ENCODE results near the gene SCG3.
A peak's percentile ranks its signal among the peaks of the same experiment; 100 is the strongest.

SCG3 gene

DNA sequence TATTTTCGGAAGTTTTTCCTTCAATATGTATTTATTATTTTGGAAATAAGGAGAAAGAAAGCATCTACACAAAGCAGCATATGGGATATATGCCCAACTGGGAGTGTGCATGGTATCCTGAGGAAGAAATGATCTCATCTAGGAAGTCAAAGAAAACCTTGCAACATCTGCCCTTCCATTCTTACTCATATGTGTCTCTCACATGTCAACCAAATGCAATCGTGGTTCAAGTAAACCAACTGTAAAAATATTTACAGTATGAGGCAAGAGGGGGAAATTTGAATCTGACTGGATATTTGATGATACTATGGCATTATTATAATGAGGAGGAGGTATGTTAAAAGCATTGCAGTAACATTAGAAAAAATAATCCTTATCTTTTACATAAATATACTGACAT, 3.2 kb upstream of the SCG3 start:
- no peak for DNase-seq (ENCODE audit: low read depth in 2 of 2)

GRCh38 chr15:51680321-51680720, 982 bp upstream of the SCG3 start:
- no peak for DNase-seq (ENCODE audit: low read depth in 2 of 2)

- no peak for DNase-seq (ENCODE audit: low read depth in 2 of 2)
Observed at GRCh38 chr15:51687565-51687964, 6.3 kb downstream of the SCG3 start.

DNA sequence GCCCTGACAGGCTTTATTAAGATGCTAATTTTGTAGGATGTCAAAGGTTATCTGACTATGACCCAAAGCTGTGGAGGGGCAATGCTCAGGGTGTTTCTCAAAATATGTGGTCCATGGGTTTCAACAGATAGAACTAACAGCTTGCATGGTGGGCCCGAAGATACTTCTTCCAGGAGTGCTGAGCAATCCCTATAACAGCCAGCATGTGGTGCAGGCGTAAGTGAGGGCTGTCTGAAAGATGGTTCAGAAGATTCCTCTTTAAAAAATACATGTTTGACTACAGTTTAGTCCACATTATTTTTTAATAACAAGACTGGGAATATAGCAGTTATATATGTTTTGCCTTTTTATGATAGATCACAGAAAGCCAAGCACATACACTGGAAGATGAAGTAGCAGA, 7.6 kb downstream of the SCG3 start:
- no peak for DNase-seq (ENCODE audit: low read depth in 2 of 2)

GRCh38 chr15:51692154-51692553, 10.9 kb downstream of the SCG3 start:
- no peak for DNase-seq (ENCODE audit: low read depth in 2 of 2)

DNA sequence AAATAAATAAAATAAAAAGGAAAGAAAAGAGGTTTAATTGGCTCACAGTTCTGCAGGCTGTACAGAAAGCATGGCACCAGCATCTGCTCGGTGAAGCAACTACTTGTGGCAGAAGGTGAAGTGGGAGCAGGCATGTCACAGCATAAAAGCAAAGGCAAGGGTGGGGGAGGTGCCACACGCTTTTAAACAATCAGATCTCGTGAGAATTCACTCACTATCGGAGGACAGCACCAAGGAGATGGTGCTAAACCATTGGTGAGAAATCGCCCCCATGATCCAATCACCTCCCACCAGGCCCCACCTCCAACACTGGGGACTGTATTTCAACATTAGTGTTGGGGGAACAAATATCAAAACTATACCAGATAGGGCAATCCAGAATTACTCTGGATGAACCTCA, 15.3 kb downstream of the SCG3 start:
- DNase-seq (ENCODE audit: low read depth in 2 of 2) = no peak

DNA sequence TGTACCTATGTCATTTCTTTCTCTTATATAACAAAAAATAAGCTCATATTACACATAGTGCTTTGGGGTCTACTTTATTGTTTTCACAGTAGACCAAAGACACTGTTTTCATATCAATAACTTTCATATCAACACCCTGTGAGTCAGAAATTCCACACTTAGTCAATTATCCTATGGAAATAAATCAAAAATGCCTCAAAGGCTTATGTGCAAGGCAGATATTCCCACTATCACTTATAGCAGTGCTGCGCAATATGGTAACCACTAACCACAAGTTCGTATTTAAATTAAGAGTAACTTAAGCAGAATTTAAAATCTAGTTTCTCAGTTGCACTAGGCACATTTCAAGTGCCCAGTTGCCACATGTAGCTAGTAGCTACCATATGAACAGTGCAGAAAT, 15.9 kb downstream of the SCG3 start:
- DNase-seq (ENCODE audit: low read depth in 2 of 2) = no peak

GRCh38 chr15:51699373-51699772, 18.1 kb downstream of the SCG3 start:
- DNase-seq (ENCODE audit: low read depth in 2 of 2) = no peak

DNA sequence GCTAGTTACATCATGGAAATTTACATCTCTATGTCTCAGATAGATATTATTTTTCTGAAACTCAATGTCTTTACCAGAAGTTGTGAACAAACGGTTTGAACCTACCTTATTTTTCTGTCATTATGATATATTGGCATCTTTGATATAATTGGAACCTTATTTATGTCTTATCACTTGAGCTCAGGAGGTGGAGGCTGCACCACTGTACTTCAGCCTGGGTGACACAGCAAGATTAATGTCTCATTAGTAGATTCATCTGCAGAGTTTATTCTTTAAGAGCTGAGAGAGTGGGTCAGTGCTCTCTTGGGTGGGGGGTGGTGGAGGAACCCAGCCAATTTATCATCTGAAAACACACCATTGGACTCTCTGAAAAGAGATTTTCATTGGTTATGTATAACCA, 21.4 kb downstream of the SCG3 start:
- DNase-seq (ENCODE audit: low read depth in 2 of 2) = no peak

DNA sequence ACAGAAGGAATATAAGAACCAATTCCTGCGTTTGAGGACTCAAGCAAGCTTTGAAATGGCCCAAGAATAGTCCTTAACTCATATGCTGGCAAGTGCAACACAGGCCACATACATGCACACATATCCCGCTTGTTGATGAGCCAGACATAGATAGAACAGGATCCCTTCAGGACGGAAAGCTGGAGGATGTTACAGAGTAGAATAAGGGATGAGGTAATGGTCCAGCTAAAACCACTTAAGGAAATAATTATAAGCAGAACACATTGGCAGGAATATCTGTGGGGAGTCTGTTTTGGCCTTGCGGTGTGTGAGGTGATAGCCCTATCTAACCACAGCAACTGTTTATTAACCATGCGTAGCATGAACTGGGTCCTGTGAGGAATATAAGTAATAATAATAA, 25.0 kb downstream of the SCG3 start:
- peak; percentile 21 to 29 for DNase-seq (ENCODE audit: low read depth in 2 of 2)

DNA sequence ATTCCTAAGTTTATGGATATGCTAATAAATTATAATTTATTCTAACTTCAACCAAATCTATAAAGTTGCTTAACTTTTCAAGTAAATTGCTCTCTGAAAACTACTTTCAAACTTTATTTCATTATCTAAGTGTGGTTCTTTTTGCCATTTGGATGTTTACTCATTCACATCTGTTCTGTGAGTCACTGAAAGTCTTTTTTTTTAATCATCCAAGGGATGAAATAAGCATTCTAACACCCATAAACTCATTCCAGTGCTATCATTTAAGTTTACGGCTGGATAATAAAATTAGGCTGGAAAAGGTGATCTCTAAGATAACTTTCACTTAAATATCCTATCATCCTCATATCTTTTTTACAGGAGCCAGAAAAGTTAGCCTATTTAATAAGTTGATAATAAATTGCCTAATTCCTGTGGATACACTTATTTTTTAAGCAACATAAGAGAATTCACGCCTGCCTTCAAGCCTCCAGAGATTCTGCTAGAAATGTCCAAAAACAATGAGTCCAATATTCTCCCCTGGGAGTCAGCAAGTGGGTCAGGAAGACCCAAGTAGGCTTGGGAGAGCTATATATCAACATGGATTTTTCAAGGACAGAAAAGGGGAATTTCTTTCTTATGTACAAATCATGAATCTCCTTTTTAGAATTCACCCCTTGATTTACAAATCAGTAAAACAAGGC, 25.8 kb downstream of the SCG3 start:
- no peak for DNase-seq (ENCODE audit: low read depth in 2 of 2)

- DNase-seq (ENCODE audit: low read depth in 2 of 2) = no peak
Observed at GRCh38 chr15:51708013-51708412, 26.7 kb downstream of the SCG3 start.

GRCh38 chr15:51709031-51709430, 27.7 kb downstream of the SCG3 start:
- no peak for DNase-seq (ENCODE audit: low read depth in 2 of 2)

- no peak for DNase-seq (ENCODE audit: low read depth in 2 of 2)
Observed at GRCh38 chr15:51714162-51714561, 32.9 kb downstream of the SCG3 start.

DNA sequence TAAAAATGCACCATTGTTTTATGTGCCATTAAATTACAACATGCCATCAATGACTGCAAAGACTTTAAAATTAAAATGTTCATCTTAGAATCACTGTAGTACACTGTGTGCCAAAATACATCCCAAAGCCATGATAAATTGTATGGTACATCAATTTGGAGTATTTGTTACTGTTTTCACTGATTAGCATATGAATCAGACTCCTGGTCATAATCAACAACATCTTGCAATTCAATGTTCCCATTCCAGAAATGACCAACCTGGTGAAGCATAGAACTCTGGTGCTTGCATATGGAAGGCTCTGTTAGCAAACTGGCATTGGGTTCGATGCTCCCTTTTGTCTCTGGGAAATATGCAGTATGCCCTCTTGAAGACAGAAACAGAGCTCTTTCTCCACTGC, 33.6 kb downstream of the SCG3 start:
- no peak for DNase-seq (ENCODE audit: low read depth in 2 of 2)

- no peak for DNase-seq (ENCODE audit: low read depth in 2 of 2)
Observed at GRCh38 chr15:51718219-51718618, 36.9 kb downstream of the SCG3 start.

- DNase-seq (ENCODE audit: low read depth in 2 of 2) = no peak
Observed at GRCh38 chr15:51718746-51719145, 37.4 kb downstream of the SCG3 start.

GRCh38 chr15:51720201-51720995, 39.1 kb downstream of the SCG3 start:
- no peak for DNase-seq (ENCODE audit: low read depth in 2 of 2)

DNA sequence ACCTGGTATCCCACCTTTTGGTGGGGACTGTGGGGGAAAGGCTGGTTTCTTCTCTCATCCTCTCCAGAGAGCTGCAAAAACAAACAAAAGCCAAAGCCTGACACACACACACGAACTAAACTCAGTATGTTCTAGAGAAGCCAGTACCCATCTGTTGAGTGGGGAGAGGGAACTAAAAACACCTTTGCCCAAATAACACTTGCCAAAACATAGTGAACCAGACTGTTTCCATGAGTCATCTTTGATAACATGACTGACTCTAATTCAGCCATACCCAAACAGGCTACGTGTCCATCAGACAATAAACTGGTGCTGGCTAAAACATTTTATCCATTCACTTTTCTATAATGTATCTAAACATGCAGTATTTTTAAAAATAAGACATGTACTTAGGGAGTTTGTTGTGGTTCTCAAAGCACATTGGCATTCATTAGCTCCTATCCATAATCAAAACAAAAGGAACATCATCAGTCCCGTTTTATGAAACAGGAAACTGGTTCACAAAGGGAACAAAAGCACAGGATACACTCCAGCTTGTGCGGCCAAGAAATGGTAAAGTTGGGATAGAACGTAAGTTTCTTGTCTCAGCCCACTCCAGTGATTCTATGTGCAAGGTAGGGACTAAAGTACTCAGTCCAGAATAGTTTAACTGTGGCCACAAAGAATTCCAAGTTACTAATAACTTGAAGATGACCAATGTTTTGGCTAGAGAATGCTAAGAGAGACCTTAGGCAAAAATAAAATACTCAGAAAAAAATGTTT, 40.1 kb downstream of the SCG3 start:
- no peak for DNase-seq (ENCODE audit: low read depth in 2 of 2)

DNA sequence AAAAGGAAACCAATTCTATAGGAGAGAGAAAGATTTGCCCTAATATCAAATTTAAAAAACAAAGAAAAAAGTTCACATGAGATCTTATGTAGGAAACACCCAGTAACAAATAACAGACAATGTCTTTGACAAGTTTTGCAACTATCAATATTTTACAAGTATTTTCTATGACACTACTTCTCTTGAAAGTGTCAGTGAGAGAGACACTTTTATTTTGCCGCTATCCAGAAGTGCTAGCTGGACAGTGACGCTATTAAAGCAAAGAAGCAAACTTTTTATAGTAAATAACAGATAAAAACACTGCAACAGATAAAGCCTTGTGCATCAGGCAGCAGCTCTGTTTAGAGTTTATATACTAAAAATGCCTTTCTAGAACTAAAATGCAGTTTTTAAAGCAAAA, 42.9 kb downstream of the SCG3 start:
- no peak for DNase-seq (ENCODE audit: low read depth in 2 of 2)

GRCh38 chr15:51724673-51725072, 43.4 kb downstream of the SCG3 start:
- DNase-seq (ENCODE audit: low read depth in 2 of 2) = no peak

- DNase-seq (ENCODE audit: low read depth in 2 of 2) = peak; percentile 72 to 73
Observed at GRCh38 chr15:51726302-51727073, 45.2 kb downstream of the SCG3 start.
